ENCODE data around the gene ALX4.

Gene ALX4

DNA sequence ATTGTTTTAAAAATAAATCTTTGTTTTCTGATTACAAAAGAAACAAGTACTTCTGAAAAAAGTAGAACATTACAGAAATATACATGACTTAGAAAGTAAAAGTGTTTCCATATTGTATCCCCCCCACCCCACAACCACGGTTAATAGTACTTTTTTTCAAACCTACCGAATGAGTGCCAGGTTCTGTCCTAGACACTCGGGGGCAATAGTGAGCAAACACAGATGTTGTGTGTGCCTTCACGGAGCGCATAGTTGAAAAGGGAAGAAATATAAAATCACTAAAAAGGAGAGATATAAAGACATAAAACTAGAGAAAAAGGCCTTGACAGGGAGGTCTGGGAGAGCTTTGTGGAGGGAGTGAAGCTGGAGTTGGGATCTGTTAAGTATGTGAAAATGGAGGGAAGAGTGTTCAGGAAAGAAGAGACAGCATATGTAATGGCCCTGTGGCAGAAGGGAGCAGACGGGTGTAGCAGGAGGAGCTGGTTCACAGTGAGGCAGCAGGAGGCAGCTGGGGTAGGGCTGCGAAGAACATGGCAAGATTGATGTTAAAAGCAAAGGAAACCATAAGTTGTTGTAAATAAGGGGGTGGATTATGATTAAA is 42.1 kb upstream of the ALX4 start:
- no peak overlapping the region for H3K4me2 ChIP-seq (ENCODE audit: low read length)
- H2BK120ac ChIP-seq (ENCODE audit: low read depth, low read length), result no peak overlapping the region
- no CpG with 5 or more reads among the region's 7 CpGs for WGBS (ENCODE audit: extremely low coverage, insufficient coverage, low lambda C conversion rate)
- no peaks in the 10 kb centered on the region for H3K79me2 ChIP-seq (ENCODE audit: control insufficient read depth, insufficient read depth, low read length)
- H3K23ac ChIP-seq (ENCODE audit: low read length), result no peak overlapping the region
- H4K8ac ChIP-seq (ENCODE audit: low read depth, low read length), result no peak overlapping the region
- no peaks in the 10 kb centered on the region for H3K79me1 ChIP-seq (ENCODE audit: low read length)
- no peak overlapping the region for H4K5ac ChIP-seq (ENCODE audit: low read length)
- no peak overlapping the region for H3K56ac ChIP-seq (ENCODE audit: low read length)
- DNase-seq, result peak; percentile 33
- H3K9ac ChIP-seq (ENCODE audit: low read length), result no peak overlapping the region
- no peaks in the 10 kb centered on the region for H3K27me3 ChIP-seq (ENCODE audit: insufficient read depth, low read length, poor library complexity)
- no peak overlapping the region for H3K4ac ChIP-seq (ENCODE audit: low read depth, low read length)
- H3K36me3 ChIP-seq (ENCODE audit: control insufficient read depth, insufficient read depth, low read length), result no peaks in the 10 kb centered on the region
- H2BK5ac ChIP-seq (ENCODE audit: low read length), result no peak overlapping the region
- no peak overlapping the region for H3K4me3 ChIP-seq (ENCODE audit: low read length)
- H3K18ac ChIP-seq (ENCODE audit: low read length), result no peak overlapping the region
- no peak overlapping the region for H2BK15ac ChIP-seq (replicated peaks; ENCODE audit: low read depth)
- H3K27ac ChIP-seq (ENCODE audit: low read depth, low read length), result no peak overlapping the region
- no peak overlapping the region for H2AK5ac ChIP-seq (ENCODE audit: low read length)
- H3K4me1 ChIP-seq (ENCODE audit: control insufficient read depth, low read depth, low read length), result no peaks in the 10 kb centered on the region

DNA sequence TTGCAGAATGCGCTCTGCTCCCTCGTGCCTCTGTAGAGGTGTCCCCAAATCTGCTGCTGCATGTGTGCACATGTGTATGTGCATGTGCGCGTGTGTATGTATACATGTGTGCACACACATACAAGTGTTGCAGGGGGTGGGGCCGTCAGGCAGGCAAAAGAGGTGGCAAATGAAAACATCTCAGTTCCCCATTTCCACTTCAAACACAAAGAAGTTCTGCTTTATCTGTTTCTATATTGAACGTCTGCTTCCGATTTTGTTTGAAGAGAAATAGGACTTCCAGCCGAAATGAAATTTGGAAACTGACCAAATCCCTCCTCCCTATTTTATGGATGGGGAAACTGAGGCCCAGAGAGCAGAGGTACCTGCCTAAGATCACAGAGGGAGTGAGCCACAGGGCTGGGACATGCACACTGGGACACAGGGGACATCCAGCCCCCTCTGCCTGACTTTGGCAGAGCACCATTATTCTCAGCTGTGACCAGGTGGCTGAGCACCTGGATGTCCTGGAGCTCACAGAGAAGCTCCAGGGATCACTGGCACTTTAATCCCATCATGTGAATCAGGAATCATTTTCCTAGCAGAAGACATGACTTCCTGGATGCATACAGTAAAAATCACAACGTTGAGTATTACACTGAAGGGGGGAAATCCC is 41.2 kb upstream of the ALX4 start:
- no peak overlapping the region for H2BK5ac ChIP-seq (ENCODE audit: low read length)
- H3K18ac ChIP-seq (ENCODE audit: low read length), result no peak overlapping the region
- H3K79me1 ChIP-seq (ENCODE audit: low read length), result no peaks in the 10 kb centered on the region
- no peak overlapping the region for H4K8ac ChIP-seq (ENCODE audit: low read depth, low read length)
- no peaks in the 10 kb centered on the region for H3K36me3 ChIP-seq (ENCODE audit: control insufficient read depth, insufficient read depth, low read length)
- no peak overlapping the region for H3K23ac ChIP-seq (ENCODE audit: low read length)
- H3K4ac ChIP-seq (ENCODE audit: low read depth, low read length), result no peak overlapping the region
- no peak overlapping the region for H3K4me3 ChIP-seq (ENCODE audit: low read length)
- H3K79me2 ChIP-seq (ENCODE audit: control insufficient read depth, insufficient read depth, low read length), result no peaks in the 10 kb centered on the region
- no peaks in the 10 kb centered on the region for H3K4me1 ChIP-seq (ENCODE audit: control insufficient read depth, low read depth, low read length)
- H3K27ac ChIP-seq (ENCODE audit: low read depth, low read length), result no peak overlapping the region
- H2BK15ac ChIP-seq (replicated peaks; ENCODE audit: low read depth), result no peak overlapping the region
- no peak overlapping the region for H2AK5ac ChIP-seq (ENCODE audit: low read length)
- H4K5ac ChIP-seq (ENCODE audit: low read length), result no peak overlapping the region
- no peak overlapping the region for H3K56ac ChIP-seq (ENCODE audit: low read length)
- no peaks in the 10 kb centered on the region for H3K27me3 ChIP-seq (ENCODE audit: insufficient read depth, low read length, poor library complexity)
- H3K4me2 ChIP-seq (ENCODE audit: low read length), result no peak overlapping the region
- H3K9ac ChIP-seq (ENCODE audit: low read length), result no peak overlapping the region
- WGBS (ENCODE audit: extremely low coverage, insufficient coverage, low lambda C conversion rate), result no CpG with 5 or more reads among the region's 9 CpGs
- no peak overlapping the region for H2BK120ac ChIP-seq (ENCODE audit: low read depth, low read length)
- no peak for DNase-seq

DNA sequence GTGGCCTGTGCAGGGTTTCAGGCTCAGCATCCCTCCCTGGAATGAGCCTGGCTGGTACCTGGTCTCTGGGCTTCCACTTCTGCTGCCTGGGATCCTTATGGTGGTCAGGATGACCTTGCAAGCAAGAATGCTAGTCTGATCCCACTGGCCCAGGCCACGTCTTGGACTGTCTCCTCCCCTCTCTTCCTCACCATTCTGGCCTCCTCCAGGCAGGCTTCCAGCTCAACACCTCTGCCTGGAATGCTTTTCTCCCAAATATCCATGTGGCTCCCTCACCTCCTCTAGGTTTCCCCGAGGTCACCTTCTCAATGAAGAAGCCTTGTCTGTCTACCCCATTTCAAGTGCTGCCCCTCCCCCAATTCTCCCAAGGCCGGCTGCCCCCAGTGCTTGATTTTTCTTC is 39.4 kb upstream of the ALX4 start:
- no peak overlapping the region for H3K4me3 ChIP-seq (ENCODE audit: low read length)
- H2AK5ac ChIP-seq (ENCODE audit: low read length), result no peak overlapping the region
- H3K4me1 ChIP-seq (ENCODE audit: control insufficient read depth, low read depth, low read length), result no peaks in the 10 kb centered on the region
- no peak overlapping the region for H2BK15ac ChIP-seq (replicated peaks; ENCODE audit: low read depth)
- no peak overlapping the region for H2BK5ac ChIP-seq (ENCODE audit: low read length)
- H3K79me1 ChIP-seq (ENCODE audit: low read length), result no peaks in the 10 kb centered on the region
- no peaks in the 10 kb centered on the region for H3K27me3 ChIP-seq (ENCODE audit: insufficient read depth, low read length, poor library complexity)
- WGBS (ENCODE audit: extremely low coverage, insufficient coverage, low lambda C conversion rate), result no CpG with 5 or more reads among the region's 3 CpGs
- H2BK120ac ChIP-seq (ENCODE audit: low read depth, low read length), result no peak overlapping the region
- H4K8ac ChIP-seq (ENCODE audit: low read depth, low read length), result no peak overlapping the region
- H3K18ac ChIP-seq (ENCODE audit: low read length), result no peak overlapping the region
- H3K9ac ChIP-seq (ENCODE audit: low read length), result no peak overlapping the region
- no peak overlapping the region for H3K4me2 ChIP-seq (ENCODE audit: low read length)
- DNase-seq, result no peak
- H3K79me2 ChIP-seq (ENCODE audit: control insufficient read depth, insufficient read depth, low read length), result no peaks in the 10 kb centered on the region
- no peaks in the 10 kb centered on the region for H3K36me3 ChIP-seq (ENCODE audit: control insufficient read depth, insufficient read depth, low read length)
- H3K4ac ChIP-seq (ENCODE audit: low read depth, low read length), result no peak overlapping the region
- no peak overlapping the region for H4K5ac ChIP-seq (ENCODE audit: low read length)
- no peak overlapping the region for H3K27ac ChIP-seq (ENCODE audit: low read depth, low read length)
- no peak overlapping the region for H3K56ac ChIP-seq (ENCODE audit: low read length)
- no peak overlapping the region for H3K23ac ChIP-seq (ENCODE audit: low read length)

DNA sequence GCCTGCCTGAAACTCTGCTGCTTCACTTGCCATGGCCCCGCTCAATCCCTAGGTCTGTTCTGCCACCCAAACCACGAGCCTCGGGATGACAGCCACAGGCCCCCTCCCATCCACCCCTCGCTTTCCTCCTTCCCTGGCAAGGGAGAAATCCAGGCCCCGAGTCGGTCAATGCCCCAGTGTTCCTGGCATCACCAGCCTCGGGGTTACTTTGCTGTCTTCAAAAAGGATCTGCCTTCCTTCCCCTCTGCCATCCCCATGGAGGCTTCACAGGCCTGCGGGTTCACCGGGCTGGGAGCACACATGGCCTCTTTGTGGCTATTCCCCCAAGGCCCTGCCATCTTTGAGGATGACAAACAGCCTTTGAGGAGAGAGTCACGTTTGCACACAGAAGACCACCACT is 38.8 kb upstream of the ALX4 start:
- H3K36me3 ChIP-seq (ENCODE audit: control insufficient read depth, insufficient read depth, low read length), result no peaks in the 10 kb centered on the region
- H3K4me1 ChIP-seq (ENCODE audit: control insufficient read depth, low read depth, low read length), result no peaks in the 10 kb centered on the region
- no peak for DNase-seq
- H4K8ac ChIP-seq (ENCODE audit: low read depth, low read length), result no peak overlapping the region
- no peak overlapping the region for H3K27ac ChIP-seq (ENCODE audit: low read depth, low read length)
- no peak overlapping the region for H3K56ac ChIP-seq (ENCODE audit: low read length)
- no peaks in the 10 kb centered on the region for H3K27me3 ChIP-seq (ENCODE audit: insufficient read depth, low read length, poor library complexity)
- H3K79me2 ChIP-seq (ENCODE audit: control insufficient read depth, insufficient read depth, low read length), result no peaks in the 10 kb centered on the region
- H3K79me1 ChIP-seq (ENCODE audit: low read length), result no peaks in the 10 kb centered on the region
- WGBS (ENCODE audit: extremely low coverage, insufficient coverage, low lambda C conversion rate), result no CpG with 5 or more reads among the region's 10 CpGs
- no peak overlapping the region for H4K5ac ChIP-seq (ENCODE audit: low read length)
- no peak overlapping the region for H3K4me2 ChIP-seq (ENCODE audit: low read length)
- no peak overlapping the region for H3K18ac ChIP-seq (ENCODE audit: low read length)
- no peak overlapping the region for H3K23ac ChIP-seq (ENCODE audit: low read length)
- no peak overlapping the region for H2BK120ac ChIP-seq (ENCODE audit: low read depth, low read length)
- H3K9ac ChIP-seq (ENCODE audit: low read length), result no peak overlapping the region
- no peak overlapping the region for H3K4ac ChIP-seq (ENCODE audit: low read depth, low read length)
- no peak overlapping the region for H2AK5ac ChIP-seq (ENCODE audit: low read length)
- H2BK15ac ChIP-seq (replicated peaks; ENCODE audit: low read depth), result no peak overlapping the region
- no peak overlapping the region for H3K4me3 ChIP-seq (ENCODE audit: low read length)
- no peak overlapping the region for H2BK5ac ChIP-seq (ENCODE audit: low read length)

DNA sequence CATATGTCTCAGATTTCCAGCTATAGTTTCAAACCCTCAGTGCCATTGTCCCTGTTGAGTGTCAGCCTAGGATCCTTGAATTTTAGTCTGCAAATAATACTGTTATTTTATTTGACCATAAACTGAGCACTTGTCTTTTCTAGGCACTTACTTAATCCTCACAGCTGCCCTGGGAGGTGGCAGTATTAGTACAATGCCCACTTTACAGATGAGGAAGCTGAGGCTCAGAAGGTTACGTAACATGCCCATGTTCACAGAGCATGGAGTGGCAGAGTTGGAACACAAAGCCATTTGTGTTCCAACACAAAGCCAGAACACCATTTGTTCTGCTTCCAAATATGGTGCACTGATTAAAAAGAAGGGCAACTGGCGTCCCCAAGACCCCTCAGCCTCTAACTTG is 38.2 kb upstream of the ALX4 start:
- Histone ChIP-seq H2BK120ac (ENCODE audit: low read depth, low read length) (no peak overlapping the region), H3K23ac (ENCODE audit: low read length) (no peak overlapping the region)
- WGBS (ENCODE audit: extremely low coverage, insufficient coverage, low lambda C conversion rate), result no CpG with 5 or more reads among the region's 2 CpGs

DNA sequence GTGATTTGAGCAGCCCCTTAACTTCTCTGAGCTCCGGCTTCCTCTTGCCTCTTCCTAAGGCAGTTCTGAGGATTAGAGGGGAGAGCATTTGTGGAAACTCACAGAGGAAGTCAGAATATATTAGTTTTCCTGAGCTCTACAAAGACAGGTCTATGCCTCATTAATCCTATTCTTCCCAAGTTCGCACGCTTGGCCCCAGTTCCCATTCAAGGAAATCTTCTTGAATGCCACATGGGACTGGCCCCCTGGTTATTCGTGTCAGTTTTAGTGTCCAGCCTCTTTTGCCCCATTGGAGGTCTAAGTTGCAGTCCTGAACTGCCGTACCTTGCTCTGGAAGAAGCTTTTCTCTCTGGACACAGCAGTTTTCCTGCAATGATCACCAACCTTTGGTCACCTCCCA is 37.6 kb upstream of the ALX4 start:
- H2BK5ac ChIP-seq (ENCODE audit: low read length), result no peak overlapping the region
- no peak overlapping the region for H3K18ac ChIP-seq (ENCODE audit: low read length)
- no peak overlapping the region for H3K4me3 ChIP-seq (ENCODE audit: low read length)
- no peak overlapping the region for H3K4me2 ChIP-seq (ENCODE audit: low read length)
- WGBS (ENCODE audit: extremely low coverage, insufficient coverage, low lambda C conversion rate), result no CpG with 5 or more reads among the region's 5 CpGs
- H3K27ac ChIP-seq (ENCODE audit: low read depth, low read length), result no peak overlapping the region
- no peak for DNase-seq
- no peak overlapping the region for H3K56ac ChIP-seq (ENCODE audit: low read length)
- H3K9ac ChIP-seq (ENCODE audit: low read length), result no peak overlapping the region
- H2AK5ac ChIP-seq (ENCODE audit: low read length), result no peak overlapping the region
- H3K79me2 ChIP-seq (ENCODE audit: control insufficient read depth, insufficient read depth, low read length), result no peaks in the 10 kb centered on the region
- H3K79me1 ChIP-seq (ENCODE audit: low read length), result no peaks in the 10 kb centered on the region
- no peak overlapping the region for H4K5ac ChIP-seq (ENCODE audit: low read length)
- no peaks in the 10 kb centered on the region for H3K27me3 ChIP-seq (ENCODE audit: insufficient read depth, low read length, poor library complexity)
- H3K23ac ChIP-seq (ENCODE audit: low read length), result no peak overlapping the region
- H2BK15ac ChIP-seq (replicated peaks; ENCODE audit: low read depth), result no peak overlapping the region
- H3K4ac ChIP-seq (ENCODE audit: low read depth, low read length), result no peak overlapping the region
- H3K4me1 ChIP-seq (ENCODE audit: control insufficient read depth, low read depth, low read length), result no peaks in the 10 kb centered on the region
- H4K8ac ChIP-seq (ENCODE audit: low read depth, low read length), result no peak overlapping the region
- no peak overlapping the region for H2BK120ac ChIP-seq (ENCODE audit: low read depth, low read length)
- H3K36me3 ChIP-seq (ENCODE audit: control insufficient read depth, insufficient read depth, low read length), result no peaks in the 10 kb centered on the region

More for the DNA sequence above, 38.2 kb upstream of the ALX4 start:
- no peaks in the 10 kb centered on the region for H3K36me3 ChIP-seq (ENCODE audit: control insufficient read depth, insufficient read depth, low read length)
- DNase-seq, result no peak
- H3K9ac ChIP-seq (ENCODE audit: low read length), result no peak overlapping the region
- no peaks in the 10 kb centered on the region for H3K79me2 ChIP-seq (ENCODE audit: control insufficient read depth, insufficient read depth, low read length)
- H2BK5ac ChIP-seq (ENCODE audit: low read length), result no peak overlapping the region
- no peak overlapping the region for H3K27ac ChIP-seq (ENCODE audit: low read depth, low read length)
- no peak overlapping the region for H4K8ac ChIP-seq (ENCODE audit: low read depth, low read length)
- no peak overlapping the region for H3K4ac ChIP-seq (ENCODE audit: low read depth, low read length)
- no peaks in the 10 kb centered on the region for H3K79me1 ChIP-seq (ENCODE audit: low read length)
- H2BK15ac ChIP-seq (replicated peaks; ENCODE audit: low read depth), result no peak overlapping the region
- H3K27me3 ChIP-seq (ENCODE audit: insufficient read depth, low read length, poor library complexity), result no peaks in the 10 kb centered on the region
- no peak overlapping the region for H3K4me3 ChIP-seq (ENCODE audit: low read length)
- H4K5ac ChIP-seq (ENCODE audit: low read length), result no peak overlapping the region
- no peak overlapping the region for H3K18ac ChIP-seq (ENCODE audit: low read length)
- H3K56ac ChIP-seq (ENCODE audit: low read length), result no peak overlapping the region
- no peaks in the 10 kb centered on the region for H3K4me1 ChIP-seq (ENCODE audit: control insufficient read depth, low read depth, low read length)
- H2AK5ac ChIP-seq (ENCODE audit: low read length), result no peak overlapping the region
- no peak overlapping the region for H3K4me2 ChIP-seq (ENCODE audit: low read length)
